CD4-positive, alpha-beta T cell treated with Interleukin-6 at 100 ng/mL for 8 hours (primary cell): ENCODE results near the gene SOX12.

Experiments
- DNase-seq: peaks from one replicate; pipeline ENCODE4 v3.0.0-alpha.2; 2020; ENCODE audit warnings: mixed read lengths, low spot score

Gene SOX12

GRCh38 chr20:325045-325888 is at the start of gene SOX12:
Gene SOX12, plus strand, starts transcription at chr20:325552. Its CDS starts 373 bp downstream, at chr20:325925.
- DNase-seq, result peak; percentile 95

DNA sequence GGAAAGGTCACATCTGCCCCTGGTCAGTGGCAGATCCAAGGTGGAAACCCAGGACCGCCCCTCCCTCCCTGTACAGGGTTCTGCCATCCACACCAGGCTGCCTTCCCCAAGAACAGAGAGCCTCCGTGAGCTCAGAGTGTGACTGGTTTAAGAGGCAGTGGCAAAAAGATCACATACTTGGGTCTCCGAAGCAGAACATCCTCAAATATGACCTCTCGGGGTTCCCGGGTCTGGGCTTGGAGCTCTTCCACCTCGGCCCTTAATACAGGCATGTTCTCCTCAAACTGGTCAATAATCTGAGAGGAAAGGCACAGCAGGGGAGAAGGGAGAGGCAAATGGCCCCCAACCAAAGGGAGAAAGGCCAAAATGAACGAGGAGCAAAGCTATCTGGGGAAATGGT is 49.6 kb upstream of the SOX12 start:
- no peak for DNase-seq

DNA sequence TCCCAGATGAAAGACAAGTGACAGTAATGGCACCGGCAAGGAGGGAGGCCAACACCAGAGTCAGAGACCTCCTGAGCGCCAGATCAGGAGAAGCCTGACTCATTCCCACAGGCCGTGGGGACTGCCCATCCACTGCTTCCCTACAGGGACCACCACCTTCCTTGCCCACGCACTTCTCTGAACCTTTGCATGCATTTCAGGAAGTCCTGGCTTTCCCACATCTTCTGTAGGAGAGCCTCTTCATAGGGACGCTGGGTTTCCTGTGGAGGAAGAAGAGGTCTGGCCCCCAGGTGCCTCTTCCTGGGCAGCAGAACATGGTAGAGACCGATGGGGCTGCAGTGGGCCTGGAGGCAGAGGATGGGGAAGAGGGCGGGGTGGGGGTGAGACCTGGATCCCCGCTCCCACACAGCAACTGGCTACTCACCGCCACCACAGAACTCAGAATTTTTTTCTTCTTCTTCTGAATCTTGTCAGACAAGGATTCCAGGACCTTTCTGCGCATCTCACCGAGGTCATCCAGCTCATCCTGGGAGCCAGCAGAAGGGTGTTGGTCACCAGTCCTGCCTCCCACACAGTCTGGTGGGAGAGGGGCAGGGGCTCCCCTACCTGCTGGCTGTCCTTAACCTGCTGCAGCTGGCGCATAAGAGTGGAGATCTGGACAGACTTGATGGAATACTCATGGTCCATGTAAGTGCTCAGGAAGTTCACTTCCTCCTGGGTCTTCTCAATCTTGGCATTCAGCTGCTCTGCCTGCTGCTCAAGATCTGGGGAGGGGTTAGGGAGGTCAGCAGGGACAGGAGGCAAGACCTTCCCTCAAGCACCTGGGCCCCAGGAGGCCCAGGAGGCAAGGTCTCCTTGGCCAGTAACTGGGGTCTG is 48.5 kb upstream of the SOX12 start:
- no peak for DNase-seq

GRCh38 chr20:277496-277781 is 47.9 kb upstream of the SOX12 start:
- DNase-seq, result no peak

DNA sequence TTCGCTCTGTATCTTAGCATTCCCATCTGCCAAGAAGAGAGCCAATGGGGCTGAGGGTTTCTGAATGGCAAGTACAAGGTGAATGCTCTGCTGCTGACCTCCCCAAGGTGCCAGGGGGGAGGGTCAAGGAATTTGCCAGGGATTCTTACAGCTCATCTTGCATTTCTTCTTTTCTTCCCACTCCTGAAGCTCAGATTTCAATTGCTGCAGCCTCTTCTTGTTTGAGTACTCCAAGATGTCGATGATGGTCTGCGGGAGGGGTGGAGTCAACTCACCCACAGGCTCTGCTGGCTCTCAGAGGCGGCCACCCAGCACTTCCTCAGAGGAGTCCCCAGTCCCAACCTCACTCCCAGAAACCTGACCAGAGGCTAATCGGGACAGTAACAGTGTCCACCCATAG is 47.2 kb upstream of the SOX12 start:
- DNase-seq, result no peak

- DNase-seq, result no peak
Measured at GRCh38 chr20:278607-279571, 46.5 kb upstream of the SOX12 start.

DNA sequence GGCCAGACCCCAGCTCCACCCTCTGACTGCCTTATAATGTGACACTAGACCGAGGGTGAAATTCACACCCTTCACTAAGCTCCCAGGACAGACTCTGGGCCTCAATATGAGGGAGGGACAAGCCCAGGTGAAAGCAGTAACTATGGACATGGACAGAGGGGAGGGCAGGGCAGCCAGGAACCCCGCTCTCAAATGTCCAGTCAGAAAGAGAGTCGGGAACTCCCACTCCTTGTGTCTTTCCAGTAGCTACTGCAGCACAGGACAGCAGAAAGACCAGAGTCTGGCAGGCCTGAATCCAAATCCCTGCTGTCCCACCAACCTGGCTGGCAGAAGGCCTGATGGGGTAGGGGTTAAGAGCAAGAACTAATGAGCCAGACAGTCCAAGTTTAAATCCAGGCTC is 41.2 kb upstream of the SOX12 start:
- no peak for DNase-seq

- no peak for DNase-seq
Measured at GRCh38 chr20:286508-286907, 38.8 kb upstream of the SOX12 start.

DNA sequence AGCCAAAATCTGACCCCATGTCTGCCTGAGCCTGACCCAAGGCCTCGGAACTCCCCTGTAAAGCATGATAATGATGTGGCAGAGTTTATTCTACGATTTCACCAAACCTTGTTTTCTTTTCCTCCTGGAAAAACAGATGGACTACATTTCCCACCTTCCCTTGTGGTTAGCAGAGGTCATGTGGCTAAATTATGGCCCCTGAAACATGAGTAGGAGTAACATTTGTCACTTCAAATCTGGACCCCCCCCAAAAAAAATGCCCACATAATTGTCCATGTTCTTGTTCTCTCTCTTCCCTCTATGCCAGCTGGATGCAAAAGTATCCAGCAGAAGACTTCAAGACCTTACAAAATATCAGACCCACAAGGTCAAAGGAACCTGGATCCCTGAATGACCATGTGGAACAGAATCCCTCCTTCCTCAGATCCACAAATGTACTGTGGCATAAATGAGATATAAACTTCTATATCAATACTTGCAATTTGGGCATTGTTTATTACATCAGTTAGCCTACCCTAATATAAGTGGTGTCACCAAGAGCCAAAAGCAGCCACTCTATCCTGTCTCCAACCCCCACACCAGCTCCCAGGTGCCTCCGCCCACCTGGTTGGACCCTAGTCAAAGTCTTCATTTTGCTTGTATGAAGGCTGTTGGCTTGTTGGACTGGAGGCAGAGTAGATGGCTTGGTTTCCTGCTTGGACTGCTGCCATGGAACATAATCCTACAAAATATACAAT is 36.2 kb upstream of the SOX12 start:
- no peak for DNase-seq

DNA sequence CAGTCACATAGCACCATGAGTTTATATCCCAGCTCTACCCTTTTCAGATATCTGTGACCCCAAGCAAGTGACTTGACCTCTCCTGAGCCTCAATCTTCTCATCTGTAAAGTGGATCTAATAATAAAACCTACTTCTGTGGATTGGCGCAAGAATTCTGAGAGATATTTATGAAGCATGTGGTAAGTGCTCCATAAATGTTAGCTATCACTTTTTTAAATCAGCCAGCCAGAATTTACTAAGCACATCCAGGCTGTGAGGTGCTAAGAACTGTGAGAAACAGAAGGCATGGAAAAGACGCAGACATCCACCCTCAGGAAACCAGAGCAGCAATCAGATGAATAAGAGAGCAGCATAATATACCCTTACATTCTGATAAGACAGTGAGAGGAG is 35.7 kb upstream of the SOX12 start:
- no peak for DNase-seq

- DNase-seq, result peak; percentile 87
Measured at GRCh38 chr20:290084-290831, 35.1 kb upstream of the SOX12 start, which contains the start of gene C20orf96. Gene C20orf96, minus strand, starts transcription at chr20:290750. Its CDS starts 140 bp downstream, at chr20:290610.

GRCh38 chr20:294602-295001 is 30.8 kb upstream of the SOX12 start:
- DNase-seq, result no peak

- DNase-seq, result no peak
Measured at GRCh38 chr20:295804-296203, 29.5 kb upstream of the SOX12 start.

- peak; percentile 82 for DNase-seq
Measured at GRCh38 chr20:297098-297924, 28.0 kb upstream of the SOX12 start, which contains the start of gene ZCCHC3. Gene ZCCHC3, plus strand, starts transcription at chr20:297570. Its CDS starts 17 bp downstream, at chr20:297587.

GRCh38 chr20:297925-298775 is 27.2 kb upstream of the SOX12 start:
- peak; percentile 49 for DNase-seq

- DNase-seq, result no peak
Measured at GRCh38 chr20:298776-299391, 26.5 kb upstream of the SOX12 start.

GRCh38 chr20:300345-300990 is 24.9 kb upstream of the SOX12 start:
- no peak for DNase-seq
